AG04450 (cell line): ENCODE data around the gene HDAC5. TPM values are rescaled to one million over a fixed set of nuclear protein-coding genes. Genes with fewer than 3 reads are reported as not detected.

Experiments used
- CTCF ChIA-PET: fragments of 300-600, 350-600 bp; formaldehyde crosslinking; extraction: SDS; loops from one replicate; lab custom pipeline; 2022; ENCODE audit warnings: antibody characterized with exemption, inconsistent platforms; lab: Charles Lee
- POLR2A ChIA-PET: fragments of 350-600 bp; formaldehyde crosslinking; extraction: SDS; loops from one replicate; lab custom pipeline; 2021; ENCODE audit warnings: antibody characterized with exemption, inconsistent platforms; lab: Yijun Ruan, JAX
- DNase-seq: peaks from one replicate; pipeline ENCODE4 v3.0.0-alpha.2; 2011; ENCODE audit warnings: low read depth, low spot score
- H3K27ac ChIP-seq: one replicate; pipeline ENCODE4 v1.5.1; 2012; ENCODE audit warnings: low read depth, low read length, control low read depth
- H3K27me3 ChIP-seq: one replicate; pipeline ENCODE4 v1.6.0; 2012; ENCODE audit warnings: low read length; ENCODE audit not compliant: control insufficient read depth, insufficient read depth
- H3K4me3 ChIP-seq: 2 replicates; pipeline ENCODE4 v1.5.1; 2011; ENCODE audit warnings: mild to moderate bottlenecking, low read depth, low read length, control low read depth
- H3K9me3 ChIP-seq: 2 replicates; pipeline ENCODE4 v1.5.1; 2012; ENCODE audit warnings: low read length; ENCODE audit not compliant: control insufficient read depth, insufficient read depth
- polyA plus RNA-seq: library from polyadenylated mRNA; depleted of rRNA; stranded (reverse); fragments of >200 nt; gene quantifications from 2 replicates; pipeline ENCODE4 v1.2.3, GENCODE V29; 2011
- TF ChIP-seq, protein P1 (sequence below): IDR thresholded peaks from 2 replicates; pipeline ENCODE4 v1.5.1; 2011; ENCODE audit warnings: low read depth, low read length, control low read depth, inconsistent platforms

HDAC5 gene
- polyA plus RNA-seq, 1 experiment: 21.3 TPM

GRCh38 chr17:44074911-44075285, 48.5 kb downstream of the HDAC5 start:
- Histone ChIP-seq H3K9me3 (no peaks in the 10 kb centered on the region), H3K27me3 (no peaks in the 10 kb centered on the region), H3K27ac (no peak overlapping the region), H3K4me3 (no peak overlapping the region)
- DNase-seq: no peak
- ChIA-PET CTCF (interaction anchor here (0.6 to 1.1 kb wide), 2 partner anchors 49 to 94 kb away, joined by 3 read pairs; partner anchors contain the start of gene HDAC5), POLR2A (interaction anchor here (0.6 to 0.7 kb wide), 2 partner anchors 12 to 67 kb away, joined by 3 to 4 read pairs; partner anchors contain the start of gene HROB)
- TF ChIP-seq, protein P1, sequence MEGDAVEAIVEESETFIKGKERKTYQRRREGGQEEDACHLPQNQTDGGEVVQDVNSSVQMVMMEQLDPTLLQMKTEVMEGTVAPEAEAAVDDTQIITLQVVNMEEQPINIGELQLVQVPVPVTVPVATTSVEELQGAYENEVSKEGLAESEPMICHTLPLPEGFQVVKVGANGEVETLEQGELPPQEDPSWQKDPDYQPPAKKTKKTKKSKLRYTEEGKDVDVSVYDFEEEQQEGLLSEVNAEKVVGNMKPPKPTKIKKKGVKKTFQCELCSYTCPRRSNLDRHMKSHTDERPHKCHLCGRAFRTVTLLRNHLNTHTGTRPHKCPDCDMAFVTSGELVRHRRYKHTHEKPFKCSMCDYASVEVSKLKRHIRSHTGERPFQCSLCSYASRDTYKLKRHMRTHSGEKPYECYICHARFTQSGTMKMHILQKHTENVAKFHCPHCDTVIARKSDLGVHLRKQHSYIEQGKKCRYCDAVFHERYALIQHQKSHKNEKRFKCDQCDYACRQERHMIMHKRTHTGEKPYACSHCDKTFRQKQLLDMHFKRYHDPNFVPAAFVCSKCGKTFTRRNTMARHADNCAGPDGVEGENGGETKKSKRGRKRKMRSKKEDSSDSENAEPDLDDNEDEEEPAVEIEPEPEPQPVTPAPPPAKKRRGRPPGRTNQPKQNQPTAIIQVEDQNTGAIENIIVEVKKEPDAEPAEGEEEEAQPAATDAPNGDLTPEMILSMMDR: no peak

DNA sequence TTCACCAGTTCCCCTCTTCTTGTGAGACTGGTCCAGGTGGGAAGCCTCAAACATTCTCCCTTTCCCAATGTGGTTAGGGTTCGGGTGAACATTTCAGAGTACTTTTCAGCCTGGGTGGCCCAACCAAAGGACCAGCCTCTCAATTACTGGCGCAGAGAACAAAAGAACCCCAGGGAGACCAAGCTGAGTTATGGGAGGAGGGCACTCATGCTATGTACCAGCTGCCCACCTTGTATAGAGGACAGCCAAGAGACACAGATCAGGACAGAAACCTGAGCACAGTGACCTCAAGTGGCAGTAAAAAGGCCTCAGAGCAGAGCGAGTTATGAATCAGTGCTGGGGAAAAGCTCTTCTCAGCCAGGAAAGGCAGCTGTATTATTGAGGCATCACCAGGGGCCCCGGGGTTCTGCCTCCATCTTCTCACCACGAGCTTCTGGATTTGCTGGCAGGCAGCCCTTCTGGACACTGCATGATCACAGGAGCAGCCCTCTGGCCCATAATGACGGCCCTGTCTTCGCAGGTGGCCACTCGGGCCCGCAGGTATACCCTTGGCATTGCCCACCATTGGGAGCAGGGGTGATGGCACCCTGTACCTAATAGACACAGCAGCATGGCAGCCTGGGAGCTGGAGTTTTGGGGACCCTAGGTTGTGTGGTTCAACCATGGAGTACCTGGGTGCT, 49.1 kb downstream of the HDAC5 start:
- TF ChIP-seq, protein P1: no peak
- ChIA-PET CTCF (interaction anchor here (0.6 to 1.1 kb wide), 4 partner anchors 9 to 94 kb away, joined by 3 to 6 read pairs (median 3); partner anchors contain the start of gene HDAC5), POLR2A (interaction anchor here (0.5 to 0.7 kb wide), 3 partner anchors 13 to 100 kb away, joined by 3 to 6 read pairs (median 4); partner anchors contain the start of gene HROB)
- DNase-seq: no peak
- H3K27ac ChIP-seq: peak overlapping the region; percentile 52
- H3K27me3 ChIP-seq: no peaks in the 10 kb centered on the region
- no peaks in the 10 kb centered on the region for H3K9me3 ChIP-seq
- no peak overlapping the region for H3K4me3 ChIP-seq

- peak overlapping the region; percentile 79 for H3K4me3 ChIP-seq
Measured at GRCh38 chr17:44071772-44072171, 51.7 kb downstream of the HDAC5 start.

GRCh38 chr17:44071198-44071520, 52.3 kb downstream of the HDAC5 start:
- TF ChIP-seq, protein P1: no peak
- Histone ChIP-seq H3K27ac (peak overlapping the region; percentile 93), H3K4me3 (peak overlapping the region; percentile 79), H3K9me3 (no peaks in the 10 kb centered on the region), H3K27me3 (no peaks in the 10 kb centered on the region)
- CTCF ChIA-PET: interaction anchor here (1.6 kb wide), 1 partner anchor 139 kb away, joined by 3 read pairs; no protein-coding TSS in a partner anchor
- POLR2A ChIA-PET: interaction anchor here (0.6 to 1.1 kb wide), 3 partner anchors 13 to 92 kb away, joined by 3 to 5 read pairs (median 3); no protein-coding TSS in a partner anchor
- DNase-seq: no peak

More at GRCh38 chr17:44071772-44072171, 51.7 kb downstream of the HDAC5 start:
- Histone ChIP-seq H3K9me3 (no peaks in the 10 kb centered on the region), H3K27me3 (no peaks in the 10 kb centered on the region), H3K27ac (peak overlapping the region; percentile 61)
- CTCF ChIA-PET: interaction anchor here (1.6 kb wide), 1 partner anchor 138 kb away, joined by 3 read pairs; no protein-coding TSS in a partner anchor
- POLR2A ChIA-PET: interaction anchor here (1.1 kb wide), 1 partner anchor 14 kb away, joined by 3 read pairs; no protein-coding TSS in a partner anchor
- TF ChIP-seq, protein P1: no peak
- DNase-seq: no peak
